Measurements from ENCODE around the gene ATAD3B.

ATAD3B gene

DNA sequence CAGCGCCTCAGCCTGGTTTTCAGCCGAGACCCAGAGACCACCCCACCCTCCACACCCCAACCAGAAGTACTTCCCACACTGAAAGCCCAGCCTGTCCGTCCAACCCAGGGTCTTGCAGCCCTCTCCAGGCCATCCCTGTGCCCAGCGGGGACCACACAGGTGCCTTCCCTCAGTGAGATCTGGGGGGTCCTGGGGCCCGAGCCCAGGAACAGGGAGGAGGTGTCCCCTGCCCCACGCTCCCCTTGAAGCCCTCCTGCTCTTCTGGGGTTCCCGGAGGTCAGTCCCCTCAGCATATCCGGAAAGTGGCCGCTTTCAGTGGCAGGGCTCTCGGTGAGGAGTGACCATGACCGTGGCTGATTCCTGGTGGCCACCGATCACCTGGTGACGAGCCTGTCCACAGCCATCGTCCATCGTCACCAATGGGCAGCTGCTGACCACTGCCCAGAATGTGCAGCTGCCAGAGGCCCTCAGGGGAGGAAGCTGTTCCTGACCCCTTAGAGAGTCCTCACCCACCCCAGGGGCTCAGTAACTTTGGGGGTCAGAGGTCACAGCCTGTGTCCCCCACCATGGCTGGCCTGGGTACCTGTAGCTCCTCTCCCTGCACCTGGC is 65.5 kb downstream of the ATAD3B start:
- WGBS: 92% methylated on average over 15 of the region's 15 CpGs
- Histone ChIP-seq H4K91ac (ENCODE audit: low read length) (no peak overlapping the region), H3K4me1 (ENCODE audit: control insufficient read depth, insufficient read depth, low read depth, low read length) (peaks cover 30% of the 10 kb centered on the region), H3K36me3 (ENCODE audit: control insufficient read depth in 1 of 2, insufficient read depth in 2 of 2, low read depth in 1 of 2, low read length in 2 of 2) (peaks cover 33 to 81% of the 10 kb centered on the region in 2 experiments), H4K8ac (ENCODE audit: low read length) (no peak overlapping the region), H3K9ac (ENCODE audit: low read length) (no peak overlapping the region), H3K18ac (ENCODE audit: low read depth in 1 of 2, low read length in 2 of 2) (no peak overlapping the region), H2AK5ac (ENCODE audit: low read length, severe bottlenecking) (no peak overlapping the region), H3K4ac (ENCODE audit: low read depth in 1 of 2, low read length in 2 of 2) (no peak overlapping the region), H3K14ac (ENCODE audit: low read length in 2 of 2) (no peak overlapping the region), H3K4me3 (ENCODE audit: insufficient read depth in 1 of 2, low read depth in 1 of 2, low read length in 2 of 2) (no peak overlapping the region), H2BK5ac (ENCODE audit: low read depth, low read length, poor library complexity, severe bottlenecking) (no peak overlapping the region), H2BK12ac (ENCODE audit: low read length in 2 of 2) (no peak overlapping the region), H2BK120ac (ENCODE audit: low read depth, low read length) (no peak overlapping the region), H3K79me1 (replicated peaks; ENCODE audit: low read length, poor library complexity, severe bottlenecking) (peaks cover 24% of the 10 kb centered on the region), H3K9me3 (ENCODE audit: control insufficient read depth, low read length) (peaks cover 6% of the 10 kb centered on the region), H2AFZ (ENCODE audit: low read depth, low read length) (no peak overlapping the region), H3K23ac (ENCODE audit: low read length in 2 of 2) (no peak overlapping the region), H3K4me2 (ENCODE audit: low read length, poor library complexity, severe bottlenecking) (no peak overlapping the region), H2BK15ac (ENCODE audit: low read depth, poor library complexity, severe bottlenecking) (no peak overlapping the region), H3K27ac (ENCODE audit: low read length, poor library complexity, severe bottlenecking) (no peak overlapping the region), H3K27me3 (ENCODE audit: control insufficient read depth in 1 of 2, insufficient read depth in 1 of 2, low read length in 2 of 2) (no peaks in the 10 kb centered on the region)
- no peak for DNase-seq

DNA sequence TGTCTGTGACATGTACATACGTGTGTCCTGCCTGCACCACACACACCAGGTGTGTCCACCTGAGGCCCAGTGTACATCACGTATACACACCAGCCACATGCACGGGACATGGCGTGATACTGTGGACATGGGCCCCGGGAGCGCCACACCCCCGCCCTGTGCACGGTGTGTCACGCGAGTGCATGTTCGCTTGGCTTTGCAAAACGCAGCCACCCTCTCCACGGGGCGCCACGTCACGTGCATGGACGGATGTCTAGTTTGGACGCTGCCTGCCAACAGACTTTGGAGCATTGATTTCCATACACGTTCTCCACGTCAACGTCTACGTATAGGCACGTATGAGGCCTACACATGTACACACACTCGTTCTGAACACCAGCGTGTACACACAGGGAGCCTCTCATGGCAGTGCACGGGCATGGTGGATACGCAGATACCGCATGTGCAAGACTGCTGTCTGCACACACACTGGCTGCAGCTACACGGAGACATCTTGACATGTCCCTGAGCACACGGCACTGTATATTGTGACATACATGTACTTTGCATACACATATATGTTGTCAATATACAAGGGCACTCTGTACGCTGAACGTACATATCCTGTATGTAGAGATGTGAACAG is 66.2 kb downstream of the ATAD3B start:
- no peak overlapping the region for H2AFZ ChIP-seq (ENCODE audit: low read depth, low read length)
- no peaks in the 10 kb centered on the region for H3K9me3 ChIP-seq (ENCODE audit: control insufficient read depth, low read length)
- no peak overlapping the region for H2BK12ac ChIP-seq (ENCODE audit: low read length in 2 of 2)
- no peaks in the 10 kb centered on the region for H3K27me3 ChIP-seq (ENCODE audit: control insufficient read depth in 1 of 2, insufficient read depth in 1 of 2, low read length in 2 of 2)
- H3K4me3 ChIP-seq (ENCODE audit: insufficient read depth in 1 of 2, low read depth in 1 of 2, low read length in 2 of 2): no peak overlapping the region
- H2BK15ac ChIP-seq (ENCODE audit: low read depth, poor library complexity, severe bottlenecking): no peak overlapping the region
- H3K27ac ChIP-seq (ENCODE audit: low read length, poor library complexity, severe bottlenecking): no peak overlapping the region
- no peak overlapping the region for H3K23ac ChIP-seq (ENCODE audit: low read length in 2 of 2)
- H3K18ac ChIP-seq (ENCODE audit: low read depth in 1 of 2, low read length in 2 of 2): no peak overlapping the region
- H2AK5ac ChIP-seq (ENCODE audit: low read length, severe bottlenecking): no peak overlapping the region
- no peak overlapping the region for H3K9ac ChIP-seq (ENCODE audit: low read length)
- H3K79me1 ChIP-seq (replicated peaks; ENCODE audit: low read length, poor library complexity, severe bottlenecking): peaks cover 22% of the 10 kb centered on the region
- peaks cover 32% of the 10 kb centered on the region for H3K4me1 ChIP-seq (ENCODE audit: control insufficient read depth, insufficient read depth, low read depth, low read length)
- no peak for DNase-seq
- H2BK120ac ChIP-seq (ENCODE audit: low read depth, low read length): no peak overlapping the region
- no peak overlapping the region for H3K4ac ChIP-seq (ENCODE audit: low read depth in 1 of 2, low read length in 2 of 2)
- no peak overlapping the region for H4K8ac ChIP-seq (ENCODE audit: low read length)
- 96% methylated on average over 31 of the region's 32 CpGs for WGBS
- H3K36me3 ChIP-seq (ENCODE audit: control insufficient read depth in 1 of 2, insufficient read depth in 2 of 2, low read depth in 1 of 2, low read length in 2 of 2): peaks cover 40 to 82% of the 10 kb centered on the region in 2 experiments
- no peak overlapping the region for H2BK5ac ChIP-seq (ENCODE audit: low read depth, low read length, poor library complexity, severe bottlenecking)
- H4K91ac ChIP-seq (ENCODE audit: low read length): peak overlapping the region; percentile 5
- no peak overlapping the region for H3K4me2 ChIP-seq (ENCODE audit: low read length, poor library complexity, severe bottlenecking)
- no peak overlapping the region for H3K14ac ChIP-seq (ENCODE audit: low read length in 2 of 2)

DNA sequence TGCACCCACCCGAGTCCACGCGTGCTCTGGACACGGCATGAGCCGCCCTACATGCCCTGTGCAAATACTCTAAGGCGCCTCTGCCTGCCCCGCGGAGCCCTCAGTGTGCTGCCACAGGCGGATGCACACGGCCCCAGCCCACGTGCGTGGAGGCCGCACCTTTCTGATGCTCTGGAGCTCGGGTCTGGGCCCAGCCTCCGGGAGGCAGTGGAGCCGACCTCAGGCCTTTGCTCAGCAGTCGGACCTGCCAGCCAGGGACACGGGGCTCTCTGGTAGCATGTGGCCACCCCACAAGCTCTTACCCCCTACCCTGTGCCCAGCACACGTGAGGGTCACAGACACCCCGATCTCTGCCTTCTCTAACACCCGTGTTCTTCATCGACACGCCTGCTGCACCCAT is 66.8 kb downstream of the ATAD3B start:
- H4K91ac ChIP-seq (ENCODE audit: low read length): no peak overlapping the region
- no peaks in the 10 kb centered on the region for H3K9me3 ChIP-seq (ENCODE audit: control insufficient read depth, low read length)
- no peak overlapping the region for H2BK15ac ChIP-seq (ENCODE audit: low read depth, poor library complexity, severe bottlenecking)
- peak overlapping the region in 1 of 2 experiments; percentile 29 for H3K14ac ChIP-seq (ENCODE audit: low read length in 2 of 2)
- no peak overlapping the region for H3K23ac ChIP-seq (ENCODE audit: low read length in 2 of 2)
- H3K18ac ChIP-seq (ENCODE audit: low read depth in 1 of 2, low read length in 2 of 2): peak overlapping the region in 1 of 2 experiments; percentile 48
- no peak overlapping the region for H2BK12ac ChIP-seq (ENCODE audit: low read length in 2 of 2)
- H3K4ac ChIP-seq (ENCODE audit: low read depth in 1 of 2, low read length in 2 of 2): no peak overlapping the region
- H4K8ac ChIP-seq (ENCODE audit: low read length): peak overlapping the region; percentile 56
- no peak overlapping the region for H2BK5ac ChIP-seq (ENCODE audit: low read depth, low read length, poor library complexity, severe bottlenecking)
- peaks cover 37% of the 10 kb centered on the region for H3K4me1 ChIP-seq (ENCODE audit: control insufficient read depth, insufficient read depth, low read depth, low read length)
- H3K4me3 ChIP-seq (ENCODE audit: insufficient read depth in 1 of 2, low read depth in 1 of 2, low read length in 2 of 2): peak overlapping the region in 1 of 2 experiments; percentile 82
- no peak overlapping the region for H2AK5ac ChIP-seq (ENCODE audit: low read length, severe bottlenecking)
- 93% methylated on average over 23 of the region's 23 CpGs for WGBS
- peaks cover 22% of the 10 kb centered on the region for H3K79me1 ChIP-seq (replicated peaks; ENCODE audit: low read length, poor library complexity, severe bottlenecking)
- H3K36me3 ChIP-seq (ENCODE audit: control insufficient read depth in 1 of 2, insufficient read depth in 2 of 2, low read depth in 1 of 2, low read length in 2 of 2): peaks cover 40 to 82% of the 10 kb centered on the region in 2 experiments
- no peak overlapping the region for H3K27ac ChIP-seq (ENCODE audit: low read length, poor library complexity, severe bottlenecking)
- H3K9ac ChIP-seq (ENCODE audit: low read length): no peak overlapping the region
- no peak overlapping the region for H2AFZ ChIP-seq (ENCODE audit: low read depth, low read length)
- no peak for DNase-seq
- no peak overlapping the region for H2BK120ac ChIP-seq (ENCODE audit: low read depth, low read length)
- no peaks in the 10 kb centered on the region for H3K27me3 ChIP-seq (ENCODE audit: control insufficient read depth in 1 of 2, insufficient read depth in 1 of 2, low read length in 2 of 2)
- H3K4me2 ChIP-seq (ENCODE audit: low read length, poor library complexity, severe bottlenecking): no peak overlapping the region

DNA sequence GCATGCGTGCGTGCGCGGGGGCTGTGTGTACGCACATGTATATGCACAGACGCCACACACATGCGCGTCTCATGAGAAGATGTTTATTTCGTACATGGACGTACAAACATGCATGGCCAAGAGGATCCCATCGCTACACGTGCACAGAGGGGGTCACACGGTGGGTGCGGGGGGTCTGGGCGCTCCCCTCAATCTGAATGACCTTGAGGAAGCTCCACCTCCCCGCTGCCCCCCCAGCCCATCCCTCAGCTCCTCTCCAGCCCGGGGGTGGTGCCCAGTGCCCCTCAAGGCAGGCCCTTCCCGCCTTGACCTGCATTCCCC is 67.4 kb downstream of the ATAD3B start:
- H3K9me3 ChIP-seq (ENCODE audit: control insufficient read depth, low read length): no peaks in the 10 kb centered on the region
- peaks cover 22% of the 10 kb centered on the region for H3K79me1 ChIP-seq (replicated peaks; ENCODE audit: low read length, poor library complexity, severe bottlenecking)
- no peak overlapping the region for H2AFZ ChIP-seq (ENCODE audit: low read depth, low read length)
- no peak overlapping the region for H2BK15ac ChIP-seq (ENCODE audit: low read depth, poor library complexity, severe bottlenecking)
- H3K14ac ChIP-seq (ENCODE audit: low read length in 2 of 2): peak overlapping the region in 1 of 2 experiments; percentile 57
- peak overlapping the region; percentile 73 for H4K8ac ChIP-seq (ENCODE audit: low read length)
- peak overlapping the region; percentile 9 to 48 for H3K18ac ChIP-seq (ENCODE audit: low read depth in 1 of 2, low read length in 2 of 2)
- DNase-seq: no peak
- 92% methylated on average over 18 of the region's 18 CpGs for WGBS
- H3K23ac ChIP-seq (ENCODE audit: low read length in 2 of 2): no peak overlapping the region
- no peak overlapping the region for H2BK120ac ChIP-seq (ENCODE audit: low read depth, low read length)
- H3K27me3 ChIP-seq (ENCODE audit: control insufficient read depth in 1 of 2, insufficient read depth in 1 of 2, low read length in 2 of 2): no peaks in the 10 kb centered on the region
- peak overlapping the region; percentile 96 for H3K4me2 ChIP-seq (ENCODE audit: low read length, poor library complexity, severe bottlenecking)
- peak overlapping the region; percentile 83 for H4K91ac ChIP-seq (ENCODE audit: low read length)
- peak overlapping the region; percentile 10 to 41 for H2BK12ac ChIP-seq (ENCODE audit: low read length in 2 of 2)
- H3K4ac ChIP-seq (ENCODE audit: low read depth in 1 of 2, low read length in 2 of 2): no peak overlapping the region
- H2AK5ac ChIP-seq (ENCODE audit: low read length, severe bottlenecking): no peak overlapping the region
- no peak overlapping the region for H3K27ac ChIP-seq (ENCODE audit: low read length, poor library complexity, severe bottlenecking)
- no peak overlapping the region for H2BK5ac ChIP-seq (ENCODE audit: low read depth, low read length, poor library complexity, severe bottlenecking)
- peak overlapping the region; percentile 73 for H3K9ac ChIP-seq (ENCODE audit: low read length)
- peaks cover 40 to 84% of the 10 kb centered on the region in 2 experiments for H3K36me3 ChIP-seq (ENCODE audit: control insufficient read depth in 1 of 2, insufficient read depth in 2 of 2, low read depth in 1 of 2, low read length in 2 of 2)
- H3K4me3 ChIP-seq (ENCODE audit: insufficient read depth in 1 of 2, low read depth in 1 of 2, low read length in 2 of 2): peak overlapping the region; percentile 72 to 82
- peaks cover 40% of the 10 kb centered on the region for H3K4me1 ChIP-seq (ENCODE audit: control insufficient read depth, insufficient read depth, low read depth, low read length)
